ENCODE measurements around the gene MED13.

- no peak for TF ChIP-seq CTCF (IDR thresholded peaks at IDR 0.05)
- no peak for TF ChIP-seq POLR2AphosphoS5 (IDR thresholded peaks at IDR 0.05)
Measured at GRCh38 chr17:62100055-62100454, 35.0 kb upstream of the MED13 start.

All from sigmoid colon (tissue), 4 donors.